ENCODE results near the gene PCSK1N. TPM values are rescaled to one million over a fixed set of nuclear protein-coding genes. Genes with fewer than 3 reads are reported as not detected.
A peak's percentile ranks its signal among the peaks of the same experiment; 100 is the strongest.

Gene PCSK1N
- total RNA-seq, 2 donors from 2014 or later, result 2.9 to 4.0 TPM

- Histone ChIP-seq H3K9me3 (ENCODE audit: control insufficient read depth, low read length) (no peaks in the 10 kb centered on the region), H3K4me1 (ENCODE audit: control insufficient read depth, insufficient read depth, low read length) (no peaks in the 10 kb centered on the region), H3K9ac (ENCODE audit: extremely low read depth, low read length, poor library complexity, severe bottlenecking) (no peak overlapping the region), H3K4me3 (ENCODE audit: low read length) (no peak overlapping the region), H3K36me3 (ENCODE audit: control insufficient read depth, insufficient read depth, low read length) (peaks cover 7% of the 10 kb centered on the region), H3K27ac (ENCODE audit: low read depth, low read length) (no peak overlapping the region), H3K27me3 (ENCODE audit: control insufficient read depth, insufficient read depth, low read length, poor library complexity, severe bottlenecking) (no peaks in the 10 kb centered on the region)
- Mint-ChIP-seq H3K27me3 (ENCODE audit: insufficient read depth) (no peaks in the 10 kb centered on the region), H3K9me3 (peaks cover 74% of the 10 kb centered on the region), H3K36me3 (ENCODE audit: low read depth) (peaks cover 21% of the 10 kb centered on the region), H3K27ac (no peak overlapping the region), H3K4me3 (no peak overlapping the region), H3K4me1 (no peaks in the 10 kb centered on the region)
- 94 to 99% methylated on average over 7 to 18 of the region's 18 CpGs for WGBS, 2 experiments (ENCODE audit: insufficient coverage in 1 of 2, insufficient read length in 1 of 2)
- no peak for DNase-seq
- TF ChIP-seq, protein P1, sequence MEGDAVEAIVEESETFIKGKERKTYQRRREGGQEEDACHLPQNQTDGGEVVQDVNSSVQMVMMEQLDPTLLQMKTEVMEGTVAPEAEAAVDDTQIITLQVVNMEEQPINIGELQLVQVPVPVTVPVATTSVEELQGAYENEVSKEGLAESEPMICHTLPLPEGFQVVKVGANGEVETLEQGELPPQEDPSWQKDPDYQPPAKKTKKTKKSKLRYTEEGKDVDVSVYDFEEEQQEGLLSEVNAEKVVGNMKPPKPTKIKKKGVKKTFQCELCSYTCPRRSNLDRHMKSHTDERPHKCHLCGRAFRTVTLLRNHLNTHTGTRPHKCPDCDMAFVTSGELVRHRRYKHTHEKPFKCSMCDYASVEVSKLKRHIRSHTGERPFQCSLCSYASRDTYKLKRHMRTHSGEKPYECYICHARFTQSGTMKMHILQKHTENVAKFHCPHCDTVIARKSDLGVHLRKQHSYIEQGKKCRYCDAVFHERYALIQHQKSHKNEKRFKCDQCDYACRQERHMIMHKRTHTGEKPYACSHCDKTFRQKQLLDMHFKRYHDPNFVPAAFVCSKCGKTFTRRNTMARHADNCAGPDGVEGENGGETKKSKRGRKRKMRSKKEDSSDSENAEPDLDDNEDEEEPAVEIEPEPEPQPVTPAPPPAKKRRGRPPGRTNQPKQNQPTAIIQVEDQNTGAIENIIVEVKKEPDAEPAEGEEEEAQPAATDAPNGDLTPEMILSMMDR (conservative IDR thresholded peaks at IDR 0.05), result no peak
These were observed 19.2 kb downstream of the PCSK1N start for GRCh38 chrX:48816014-48816810.

DNA sequence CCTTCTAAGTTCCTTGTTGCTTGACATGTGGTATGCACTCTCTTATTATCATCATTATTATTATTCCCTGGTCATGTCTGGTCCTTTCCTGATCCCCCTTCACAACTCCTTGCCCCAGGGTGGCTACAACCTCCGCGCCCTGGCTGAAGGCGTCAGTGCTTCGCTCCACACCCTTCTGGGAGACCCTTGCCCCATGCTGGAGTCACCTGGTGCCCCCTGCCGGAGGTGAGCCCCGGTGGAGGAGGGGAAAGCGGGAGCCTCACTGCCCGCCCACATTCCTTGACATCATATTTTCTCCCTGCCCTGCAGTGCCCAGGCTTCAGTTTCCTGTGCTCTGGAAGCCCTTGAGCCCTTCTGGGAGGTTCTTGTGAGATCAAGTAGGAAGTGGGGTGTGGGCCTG lies 20.1 kb downstream of the PCSK1N start:
- peak; percentile 46 for DNase-seq
- H3K36me3 ChIP-seq (ENCODE audit: control insufficient read depth, insufficient read depth, low read length), result peaks cover 8% of the 10 kb centered on the region
- H3K4me1 ChIP-seq (ENCODE audit: control insufficient read depth, insufficient read depth, low read length), result no peaks in the 10 kb centered on the region
- Mint-ChIP-seq H3K4me3 (no peak overlapping the region), H3K36me3 (ENCODE audit: low read depth) (peaks cover 21% of the 10 kb centered on the region), H3K27ac (no peak overlapping the region), H3K9me3 (peaks cover 73% of the 10 kb centered on the region), H3K27me3 (ENCODE audit: insufficient read depth) (no peaks in the 10 kb centered on the region), H3K4me1 (no peaks in the 10 kb centered on the region)
- no peaks in the 10 kb centered on the region for H3K9me3 ChIP-seq (ENCODE audit: control insufficient read depth, low read length)
- H3K27me3 ChIP-seq (ENCODE audit: control insufficient read depth, insufficient read depth, low read length, poor library complexity, severe bottlenecking), result no peaks in the 10 kb centered on the region
- TF ChIP-seq, protein P1 (conservative IDR thresholded peaks at IDR 0.05), result no peak
- H3K4me3 ChIP-seq (ENCODE audit: low read length), result no peak overlapping the region
- 94% methylated on average over 8 of the region's 8 CpGs; no CpG with 5 or more reads in 1 of the 2 experiments for WGBS, 2 experiments (ENCODE audit: insufficient coverage in 1 of 2, insufficient read length in 1 of 2)
- no peak overlapping the region for H3K27ac ChIP-seq (ENCODE audit: low read depth, low read length)
- no peak overlapping the region for H3K9ac ChIP-seq (ENCODE audit: extremely low read depth, low read length, poor library complexity, severe bottlenecking)

GRCh38 chrX:48814722-48815121 lies 20.7 kb downstream of the PCSK1N start:
- Mint-ChIP-seq H3K27me3 (ENCODE audit: insufficient read depth) (no peaks in the 10 kb centered on the region), H3K27ac (no peak overlapping the region), H3K9me3 (peaks cover 69% of the 10 kb centered on the region), H3K4me3 (no peak overlapping the region), H3K36me3 (ENCODE audit: low read depth) (peaks cover 19% of the 10 kb centered on the region), H3K4me1 (no peaks in the 10 kb centered on the region)
- no peak overlapping the region for H3K9ac ChIP-seq (ENCODE audit: extremely low read depth, low read length, poor library complexity, severe bottlenecking)
- H3K36me3 ChIP-seq (ENCODE audit: control insufficient read depth, insufficient read depth, low read length), result peaks cover 8% of the 10 kb centered on the region
- H3K9me3 ChIP-seq (ENCODE audit: control insufficient read depth, low read length), result no peaks in the 10 kb centered on the region
- H3K4me1 ChIP-seq (ENCODE audit: control insufficient read depth, insufficient read depth, low read length), result no peaks in the 10 kb centered on the region
- 94% methylated on average over 8 of the region's 8 CpGs; no CpG with 5 or more reads in 1 of the 2 experiments for WGBS, 2 experiments (ENCODE audit: insufficient coverage in 1 of 2, insufficient read length in 1 of 2)
- no peak for DNase-seq
- H3K27ac ChIP-seq (ENCODE audit: low read depth, low read length), result no peak overlapping the region
- no peak overlapping the region for H3K4me3 ChIP-seq (ENCODE audit: low read length)
- no peaks in the 10 kb centered on the region for H3K27me3 ChIP-seq (ENCODE audit: control insufficient read depth, insufficient read depth, low read length, poor library complexity, severe bottlenecking)
- TF ChIP-seq, protein P1 (conservative IDR thresholded peaks at IDR 0.05), result no peak
